GM18867 (cell line): ENCODE measurements around the gene RASA2.
"Not testable (repeated sequence)": the region's sequence is repeated elsewhere in the genome, so short reads cannot be mapped to it uniquely, and the experiment has no call there.

ENCODE experiments used
- ATAC-seq: cut with Tn5 transposase; IDR thresholded peaks from one replicate; pipeline ENCODE4 v1.9.1; 2021; ENCODE audit warnings: mild to moderate bottlenecking, moderate library complexity; ENCODE audit not compliant: unreplicated experiment

Gene RASA2

GRCh38 chr3:141493184-141493583, 6.4 kb downstream of the RASA2 start:
- ATAC-seq: no peak

GRCh38 chr3:141497589-141497988, 10.8 kb downstream of the RASA2 start:
- ATAC-seq: not testable (repeated sequence)

- peak; percentile 96 for ATAC-seq
These were observed 11.9 kb downstream of the RASA2 start for GRCh38 chr3:141498598-141499223.

- ATAC-seq: no peak
These were observed 12.5 kb downstream of the RASA2 start for GRCh38 chr3:141499284-141499683.

DNA sequence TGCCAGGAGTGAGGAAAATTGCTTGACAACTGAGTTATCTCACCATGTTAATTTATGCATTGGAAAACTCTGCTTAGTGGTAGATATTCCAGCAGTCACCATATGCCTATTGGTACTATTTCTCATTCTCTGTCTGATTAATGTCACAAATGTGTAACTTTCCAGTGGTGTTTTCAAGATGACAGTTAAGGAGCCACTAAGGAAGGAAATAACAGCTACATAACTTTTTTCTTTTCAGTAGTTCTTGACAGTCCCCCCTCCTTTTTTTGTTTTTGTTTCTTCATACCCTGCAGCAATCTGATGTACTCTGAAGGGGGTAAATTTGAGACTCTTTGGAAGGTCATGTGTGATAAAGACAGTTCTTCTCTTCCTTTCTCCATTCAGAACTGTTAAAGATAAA, 13.1 kb downstream of the RASA2 start:
- ATAC-seq: no peak

DNA sequence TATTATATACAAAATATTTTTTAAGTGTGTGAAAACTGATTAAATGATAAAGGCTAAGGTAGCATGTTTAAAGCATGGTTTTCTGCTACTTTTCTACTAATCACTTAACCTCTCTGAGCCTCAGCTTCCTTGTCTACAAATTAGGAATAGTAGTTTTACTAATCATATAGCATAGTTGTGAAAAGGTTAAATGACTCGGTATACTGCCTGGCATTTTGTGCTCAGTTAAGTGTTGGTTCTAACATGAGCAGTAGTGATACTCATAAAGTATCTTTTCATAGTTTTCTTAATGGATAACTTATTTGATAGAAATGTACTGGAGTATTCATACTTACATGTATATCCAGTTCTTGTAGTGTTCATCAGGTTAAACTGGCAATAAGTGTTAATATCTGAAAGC, 13.6 kb downstream of the RASA2 start:
- ATAC-seq: no peak

- ATAC-seq: no peak
These were observed 18.3 kb downstream of the RASA2 start for GRCh38 chr3:141505166-141505565.

- no peak for ATAC-seq
These were observed 19.2 kb downstream of the RASA2 start for GRCh38 chr3:141506071-141506470.

DNA sequence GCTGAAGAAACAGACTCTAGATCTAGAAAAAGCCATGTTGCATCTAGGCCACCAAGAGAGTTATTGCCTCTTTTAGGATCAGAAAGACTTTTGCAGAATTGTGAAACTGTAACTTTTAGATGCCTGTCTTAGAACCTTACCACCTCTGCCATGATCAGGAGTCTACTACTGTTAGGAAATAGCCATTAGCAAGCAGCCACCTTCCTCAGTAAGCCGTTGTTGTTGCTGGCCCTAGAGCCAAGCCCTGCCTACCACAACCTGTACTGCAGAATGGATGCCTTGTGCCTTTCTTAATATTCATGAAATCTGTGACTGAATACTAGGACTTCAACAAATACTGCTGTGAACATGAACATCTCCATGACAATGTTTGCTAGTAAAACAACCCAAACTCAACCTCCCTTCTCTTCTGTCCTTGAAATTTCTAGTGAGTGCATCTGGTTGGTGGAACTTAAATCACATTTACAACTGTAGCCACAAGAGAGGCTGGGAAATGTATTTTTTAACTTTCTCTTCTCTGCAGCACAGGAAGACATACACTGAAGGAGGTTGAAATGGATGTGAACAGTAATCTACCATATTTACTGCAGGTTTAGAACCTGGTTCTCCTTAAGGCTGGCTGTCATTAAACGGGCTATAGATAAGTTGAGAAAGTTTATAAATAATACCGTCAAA, 20.7 kb downstream of the RASA2 start:
- ATAC-seq: no peak

DNA sequence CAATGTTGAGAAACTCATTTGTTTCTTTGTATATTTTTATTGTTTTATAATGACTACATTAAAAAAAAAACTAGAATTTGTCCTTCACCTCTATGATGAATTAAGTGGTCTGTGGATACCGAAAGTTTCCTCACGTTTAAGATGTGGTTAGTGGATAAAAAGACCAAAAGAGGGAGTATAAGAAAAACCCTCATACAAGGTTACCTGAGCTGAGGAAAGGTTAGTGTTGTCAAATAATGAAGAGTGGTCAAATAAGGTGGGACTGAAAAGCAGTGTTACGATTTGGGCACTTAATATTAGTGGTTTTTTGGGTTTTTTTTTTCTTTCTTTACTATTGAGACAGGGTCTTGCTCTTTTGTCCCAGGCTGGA, 21.2 kb downstream of the RASA2 start:
- ATAC-seq: no peak

DNA sequence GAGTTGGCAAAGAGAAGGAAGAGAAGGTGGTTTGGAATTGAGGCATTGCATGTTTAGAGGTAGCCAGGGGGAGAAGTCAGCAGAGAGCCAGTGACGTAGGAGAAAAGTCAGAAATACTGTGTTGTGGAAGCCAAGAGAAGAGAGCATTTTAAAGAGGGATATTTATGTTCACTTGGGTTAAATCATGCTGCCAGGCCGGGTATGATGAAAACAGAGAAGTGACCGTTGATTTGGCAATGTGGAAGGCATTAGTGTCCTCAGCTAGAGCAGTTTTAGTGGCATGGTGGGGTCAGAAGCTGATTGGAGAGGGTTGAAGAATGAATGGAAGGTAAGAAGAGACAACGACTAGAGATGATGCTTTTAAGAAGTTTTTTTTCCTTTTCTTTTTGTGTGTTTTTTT, 24.5 kb downstream of the RASA2 start:
- ATAC-seq: no peak

GRCh38 chr3:141514382-141514781, 27.6 kb downstream of the RASA2 start:
- no peak for ATAC-seq

DNA sequence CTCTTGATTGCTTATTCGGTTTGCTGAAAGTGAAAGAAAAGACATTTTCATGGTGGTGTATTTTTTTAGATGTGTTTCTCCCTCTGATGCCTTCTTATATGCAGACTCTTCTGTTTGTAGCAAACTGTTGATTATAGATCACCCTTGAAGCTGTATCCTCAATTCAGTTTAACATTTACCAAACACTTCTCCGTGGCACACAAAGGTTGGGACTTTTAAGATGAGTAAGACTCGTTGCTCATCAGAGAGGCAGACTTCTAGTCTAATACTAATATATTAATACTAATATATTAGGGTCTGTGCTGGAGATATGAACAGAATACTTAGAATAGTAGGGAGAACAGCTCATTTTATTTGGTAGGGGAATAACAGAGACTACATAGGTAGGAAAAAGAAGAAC, 32.8 kb downstream of the RASA2 start:
- ATAC-seq: no peak

- no peak for ATAC-seq
These were observed 35.0 kb downstream of the RASA2 start for GRCh38 chr3:141521781-141522180.

- ATAC-seq: no peak
These were observed 37.0 kb downstream of the RASA2 start for GRCh38 chr3:141523615-141524375.

GRCh38 chr3:141524988-141525387, 38.2 kb downstream of the RASA2 start:
- ATAC-seq: no peak

GRCh38 chr3:141525814-141526213, 39.0 kb downstream of the RASA2 start:
- ATAC-seq: no peak

DNA sequence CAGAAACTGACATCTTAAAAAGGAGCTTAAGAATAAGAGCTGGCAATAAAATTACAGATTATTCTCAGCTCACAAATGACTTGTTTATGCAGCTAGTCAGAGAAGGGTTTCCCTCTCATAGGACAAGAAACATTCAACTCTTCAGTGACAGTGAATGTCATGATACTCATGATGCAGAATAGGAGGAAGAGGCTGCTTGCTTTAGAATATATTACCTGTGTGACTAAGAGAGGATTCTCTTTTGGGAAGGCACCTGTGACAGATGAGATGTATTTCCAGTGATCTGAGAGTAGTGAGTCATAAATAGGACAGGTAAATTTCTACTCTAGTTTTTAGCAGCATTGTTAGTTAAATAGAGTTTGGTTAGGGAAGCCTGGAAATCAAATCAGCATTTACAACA, 39.9 kb downstream of the RASA2 start:
- no peak for ATAC-seq

DNA sequence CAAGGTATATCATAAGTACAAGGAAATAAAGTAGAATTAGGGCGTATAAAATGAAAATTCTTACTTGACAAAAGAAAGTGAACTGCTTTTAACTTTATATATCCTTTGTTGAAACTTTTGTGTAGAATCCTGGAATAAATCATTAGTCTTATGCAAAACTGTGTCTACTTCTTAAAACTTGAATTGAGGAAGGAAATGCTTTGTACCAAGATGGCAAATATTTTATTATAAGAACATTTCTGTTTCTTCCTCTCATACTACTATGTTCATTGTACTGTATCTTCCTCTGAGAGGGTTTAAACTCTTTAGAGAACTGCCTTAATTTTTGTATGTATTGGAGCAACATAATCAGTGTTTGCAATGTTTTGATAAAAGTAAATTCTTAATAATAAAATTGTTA, 42.0 kb downstream of the RASA2 start:
- ATAC-seq: no peak

- no peak for ATAC-seq
These were observed 42.4 kb downstream of the RASA2 start for GRCh38 chr3:141529256-141529655.

- ATAC-seq: no peak
These were observed 43.0 kb downstream of the RASA2 start for GRCh38 chr3:141529717-141530414.

DNA sequence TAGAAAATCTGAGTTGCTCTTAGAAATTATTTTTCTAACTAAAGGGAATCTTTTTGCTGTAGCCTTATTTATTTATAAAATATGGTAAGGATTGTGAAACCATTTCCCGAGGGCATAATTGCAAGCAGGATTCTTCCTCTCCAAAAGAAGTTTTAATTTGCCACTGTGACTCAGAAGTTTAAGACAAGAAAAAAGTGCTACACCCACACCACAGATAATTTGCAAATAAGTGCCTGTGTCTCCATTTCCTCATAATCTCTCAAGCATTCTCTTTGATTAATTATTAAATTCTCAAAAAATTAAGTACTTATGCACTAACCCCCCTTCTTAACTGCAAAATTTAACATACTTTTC, 43.6 kb downstream of the RASA2 start:
- ATAC-seq: no peak
